ENCODE data around the gene CTDP1.
"Not testable (repeated sequence)": the region's sequence is repeated elsewhere in the genome, so short reads cannot be mapped to it uniquely, and the experiment has no call there.

CTDP1 gene

DNA sequence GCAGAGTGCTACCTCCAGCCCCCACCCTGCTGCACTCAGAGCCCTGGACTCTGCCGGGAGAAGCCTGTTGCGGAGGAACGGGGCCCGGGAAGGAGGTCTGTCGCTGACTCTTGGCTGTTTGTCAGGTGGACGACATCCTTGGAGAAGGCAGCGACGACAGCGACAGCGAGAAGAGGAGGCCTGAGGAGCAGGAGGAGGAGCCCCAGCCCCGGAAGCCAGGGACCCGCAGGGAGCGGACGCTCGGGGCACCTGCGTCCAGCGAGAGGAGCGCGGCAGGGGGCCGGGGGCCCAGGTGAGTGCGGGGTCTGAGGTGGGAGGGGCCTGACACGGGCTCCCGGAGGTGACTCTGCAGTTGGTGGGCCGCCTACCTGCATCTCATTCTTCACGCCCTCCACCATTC lies 56.6 kb downstream of the CTDP1 start:
- in situ Hi-C loops (cut with MboI; ENCODE audit: low sequenced_read_pairs, unreplicated experiment) = no loop called here
- no peak for DNase-seq (ENCODE audit: low spot score)
- TF ChIP-seq, protein P1, sequence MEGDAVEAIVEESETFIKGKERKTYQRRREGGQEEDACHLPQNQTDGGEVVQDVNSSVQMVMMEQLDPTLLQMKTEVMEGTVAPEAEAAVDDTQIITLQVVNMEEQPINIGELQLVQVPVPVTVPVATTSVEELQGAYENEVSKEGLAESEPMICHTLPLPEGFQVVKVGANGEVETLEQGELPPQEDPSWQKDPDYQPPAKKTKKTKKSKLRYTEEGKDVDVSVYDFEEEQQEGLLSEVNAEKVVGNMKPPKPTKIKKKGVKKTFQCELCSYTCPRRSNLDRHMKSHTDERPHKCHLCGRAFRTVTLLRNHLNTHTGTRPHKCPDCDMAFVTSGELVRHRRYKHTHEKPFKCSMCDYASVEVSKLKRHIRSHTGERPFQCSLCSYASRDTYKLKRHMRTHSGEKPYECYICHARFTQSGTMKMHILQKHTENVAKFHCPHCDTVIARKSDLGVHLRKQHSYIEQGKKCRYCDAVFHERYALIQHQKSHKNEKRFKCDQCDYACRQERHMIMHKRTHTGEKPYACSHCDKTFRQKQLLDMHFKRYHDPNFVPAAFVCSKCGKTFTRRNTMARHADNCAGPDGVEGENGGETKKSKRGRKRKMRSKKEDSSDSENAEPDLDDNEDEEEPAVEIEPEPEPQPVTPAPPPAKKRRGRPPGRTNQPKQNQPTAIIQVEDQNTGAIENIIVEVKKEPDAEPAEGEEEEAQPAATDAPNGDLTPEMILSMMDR (IDR thresholded peaks at IDR 0.05; ENCODE audit: borderline replicate concordance, control extremely low read depth, extremely low read depth, insufficient read depth, missing control alignments) = no peak

DNA sequence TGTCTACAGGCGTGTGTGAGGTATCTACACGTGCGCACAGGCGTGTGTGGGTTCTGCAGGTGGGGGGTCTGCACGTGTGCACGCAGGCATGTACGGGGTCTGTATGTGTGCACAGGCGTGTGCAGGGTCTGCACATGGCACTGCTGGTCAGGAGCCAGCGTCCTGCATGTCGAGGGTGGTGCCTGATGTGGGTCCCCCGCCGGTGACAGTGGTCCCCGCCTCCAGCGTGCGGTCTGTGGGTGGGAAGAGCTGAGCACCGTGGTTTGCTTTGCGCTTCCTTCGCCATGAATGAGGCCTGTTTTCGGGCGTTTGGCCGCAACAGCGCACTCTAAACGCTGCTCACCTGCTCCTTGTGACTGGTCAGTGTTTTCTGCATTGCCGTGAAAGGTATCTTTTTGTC lies 57.2 kb downstream of the CTDP1 start:
- no peak for DNase-seq (ENCODE audit: low spot score)
- in situ Hi-C loops (cut with MboI; ENCODE audit: low sequenced_read_pairs, unreplicated experiment) = no loop called here
- TF ChIP-seq, protein P1 (IDR thresholded peaks at IDR 0.05; ENCODE audit: borderline replicate concordance, control extremely low read depth, extremely low read depth, insufficient read depth, missing control alignments) = no peak

DNA sequence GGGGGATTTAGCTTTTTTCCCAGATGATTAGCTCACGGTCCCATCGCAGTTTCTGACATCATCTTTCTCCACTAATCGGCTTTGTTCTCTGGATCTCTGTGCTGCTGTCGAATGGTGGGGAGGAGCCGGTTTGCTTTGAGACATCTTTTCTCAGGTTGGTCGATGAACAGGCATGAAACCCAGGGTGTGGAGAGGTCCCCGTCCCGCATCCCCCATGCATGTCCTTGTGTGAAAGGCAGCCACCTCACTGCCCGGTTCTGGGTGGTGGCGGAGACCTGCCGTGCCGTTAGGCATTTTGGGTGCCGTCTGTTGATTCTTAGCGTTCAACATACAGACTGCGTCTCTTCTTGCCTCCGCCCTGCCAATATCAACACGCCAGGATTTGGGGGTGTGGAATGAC lies 57.8 kb downstream of the CTDP1 start:
- in situ Hi-C loops (cut with MboI; ENCODE audit: low sequenced_read_pairs, unreplicated experiment) = no loop called here
- TF ChIP-seq, protein P1 (IDR thresholded peaks at IDR 0.05; ENCODE audit: borderline replicate concordance, control extremely low read depth, extremely low read depth, insufficient read depth, missing control alignments) = no peak

DNA sequence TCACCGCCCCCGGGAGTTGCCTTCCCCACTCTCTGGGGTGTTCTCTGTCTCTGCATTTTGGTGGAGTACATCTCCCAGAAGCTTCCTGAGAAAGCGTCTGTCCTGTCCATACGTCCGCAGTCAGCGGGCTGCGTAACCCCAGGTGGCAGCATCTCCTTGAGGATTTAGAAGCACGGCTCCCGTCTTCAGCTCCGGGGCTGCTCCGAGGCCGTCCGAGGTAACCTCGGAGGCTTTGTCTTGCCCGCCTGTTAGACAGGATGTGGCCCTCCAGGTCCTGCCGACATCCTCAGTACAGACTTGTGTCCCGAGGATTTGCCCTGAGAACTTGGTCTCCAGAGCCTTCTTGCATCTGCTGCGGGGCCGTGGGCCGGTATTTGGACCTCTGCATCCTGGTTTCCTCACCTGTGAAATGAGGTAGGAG lies 58.4 kb downstream of the CTDP1 start:
- no peak for DNase-seq (ENCODE audit: low spot score)
- in situ Hi-C loops (cut with MboI; ENCODE audit: low sequenced_read_pairs, unreplicated experiment) = no loop called here
- TF ChIP-seq, protein P1 (IDR thresholded peaks at IDR 0.05; ENCODE audit: borderline replicate concordance, control extremely low read depth, extremely low read depth, insufficient read depth, missing control alignments) = no peak

More for the DNA sequence above, 57.8 kb downstream of the CTDP1 start:
- no peak for DNase-seq (ENCODE audit: low spot score)

GRCh38 chr18:79738581-79739439 lies 59.2 kb downstream of the CTDP1 start:
- no peak for DNase-seq (ENCODE audit: low spot score)
- TF ChIP-seq, protein P1 (IDR thresholded peaks at IDR 0.05; ENCODE audit: borderline replicate concordance, control extremely low read depth, extremely low read depth, insufficient read depth, missing control alignments) = no peak
- in situ Hi-C loops (cut with MboI; ENCODE audit: low sequenced_read_pairs, unreplicated experiment) = no loop called here

DNA sequence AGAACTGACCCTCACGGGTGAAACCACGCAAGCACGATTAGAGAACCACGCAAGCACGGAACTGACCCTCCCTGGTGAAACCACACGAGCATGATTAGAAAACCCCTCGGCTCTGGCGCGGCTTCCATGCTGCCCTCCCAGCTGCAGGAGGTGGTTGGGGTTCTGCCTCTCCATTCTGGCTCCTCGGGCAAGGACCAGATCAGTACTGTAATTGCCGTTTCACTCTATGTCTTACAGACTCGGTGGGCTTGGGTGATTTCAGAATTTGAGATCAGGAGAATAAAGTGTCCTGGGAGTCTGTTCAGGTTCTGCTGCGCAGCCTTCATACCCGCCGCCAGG lies 59.8 kb downstream of the CTDP1 start:
- DNase-seq (ENCODE audit: low spot score) = no peak
- in situ Hi-C loops (cut with MboI; ENCODE audit: low sequenced_read_pairs, unreplicated experiment) = no loop called here
- TF ChIP-seq, protein P1 (IDR thresholded peaks at IDR 0.05; ENCODE audit: borderline replicate concordance, control extremely low read depth, extremely low read depth, insufficient read depth, missing control alignments) = no peak

GRCh38 chr18:79740047-79740446 lies 60.4 kb downstream of the CTDP1 start:
- DNase-seq (ENCODE audit: low spot score); in situ Hi-C loops (cut with MboI; ENCODE audit: low sequenced_read_pairs, unreplicated experiment): not testable (repeated sequence)

Data from GM13976 (cell line).